ENCODE measurements around the gene ABTB2.

GRCh38 chr11:34360046-34360445 lies 2.2 kb upstream of the ABTB2 start:
- no peak for TF ChIP-seq USF2 (IDR thresholded peaks at IDR 0.05; ENCODE audit: borderline replicate concordance, low read depth, low read length)
- TF ChIP-seq, protein P1, sequence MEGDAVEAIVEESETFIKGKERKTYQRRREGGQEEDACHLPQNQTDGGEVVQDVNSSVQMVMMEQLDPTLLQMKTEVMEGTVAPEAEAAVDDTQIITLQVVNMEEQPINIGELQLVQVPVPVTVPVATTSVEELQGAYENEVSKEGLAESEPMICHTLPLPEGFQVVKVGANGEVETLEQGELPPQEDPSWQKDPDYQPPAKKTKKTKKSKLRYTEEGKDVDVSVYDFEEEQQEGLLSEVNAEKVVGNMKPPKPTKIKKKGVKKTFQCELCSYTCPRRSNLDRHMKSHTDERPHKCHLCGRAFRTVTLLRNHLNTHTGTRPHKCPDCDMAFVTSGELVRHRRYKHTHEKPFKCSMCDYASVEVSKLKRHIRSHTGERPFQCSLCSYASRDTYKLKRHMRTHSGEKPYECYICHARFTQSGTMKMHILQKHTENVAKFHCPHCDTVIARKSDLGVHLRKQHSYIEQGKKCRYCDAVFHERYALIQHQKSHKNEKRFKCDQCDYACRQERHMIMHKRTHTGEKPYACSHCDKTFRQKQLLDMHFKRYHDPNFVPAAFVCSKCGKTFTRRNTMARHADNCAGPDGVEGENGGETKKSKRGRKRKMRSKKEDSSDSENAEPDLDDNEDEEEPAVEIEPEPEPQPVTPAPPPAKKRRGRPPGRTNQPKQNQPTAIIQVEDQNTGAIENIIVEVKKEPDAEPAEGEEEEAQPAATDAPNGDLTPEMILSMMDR (IDR thresholded peaks at IDR 0.05), result no peak
- TF ChIP-seq MXI1 (IDR thresholded peaks at IDR 0.05; ENCODE audit: low read depth, low read length), result no peak
- no peak for TF ChIP-seq FOXJ3 (CRISPR knock-in tag; IDR thresholded peaks at IDR 0.05)
- TF ChIP-seq POLR2AphosphoS5 (IDR thresholded peaks at IDR 0.05; ENCODE audit: low read depth, low read length), result no peak
- no peak for TF ChIP-seq TEAD4 (IDR thresholded peaks at IDR 0.05; ENCODE audit: borderline replicate concordance, insufficient read depth)
- TF ChIP-seq, protein P2, sequence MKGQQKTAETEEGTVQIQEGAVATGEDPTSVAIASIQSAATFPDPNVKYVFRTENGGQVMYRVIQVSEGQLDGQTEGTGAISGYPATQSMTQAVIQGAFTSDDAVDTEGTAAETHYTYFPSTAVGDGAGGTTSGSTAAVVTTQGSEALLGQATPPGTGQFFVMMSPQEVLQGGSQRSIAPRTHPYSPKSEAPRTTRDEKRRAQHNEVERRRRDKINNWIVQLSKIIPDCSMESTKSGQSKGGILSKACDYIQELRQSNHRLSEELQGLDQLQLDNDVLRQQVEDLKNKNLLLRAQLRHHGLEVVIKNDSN (IDR thresholded peaks at IDR 0.05; ENCODE audit: borderline replicate concordance, low read depth), result no peak

Measured in SK-N-SH (cell line).